Fibroblast of lung (primary cell): ENCODE data around the gene ENDOD1.

Experiments
- CTCF ChIP-seq, 2 donors: IDR thresholded peaks in 1 of 2; conservative IDR thresholded peaks in 1 of 2; 1 replicate in 1 of 2; 2 replicates in 1 of 2; pipeline ENCODE4 v1.5.1; 2011 to 2012; ENCODE audit warnings: low read length in 2 of 2, control low read depth in 1 of 2, inconsistent platforms in 1 of 2, low read depth in 1 of 2, mild to moderate bottlenecking in 1 of 2
- EZH2 ChIP-seq: IDR thresholded peaks from 2 replicates; pipeline ENCODE4 v1.5.1; 2012; ENCODE audit warnings: low read length, control low read depth, mild to moderate bottlenecking; ENCODE audit errors: missing control alignments

GRCh38 chr11:95065336-95065735, 24.3 kb upstream of the ENDOD1 start:
- TF ChIP-seq CTCF (conservative IDR thresholded peaks at IDR 0.05 in 1 of 2, IDR thresholded peaks at IDR 0.05 in 1 of 2; ENCODE audit: low read depth in 1 of 2, low read length in 2 of 2) (no peak), EZH2 (no peak)
